GM12873 (cell line): ENCODE measurements around the gene IRS2.

ENCODE experiments used
- TF ChIP-seq, protein P1 (sequence below): IDR thresholded peaks from 2 replicates; pipeline ENCODE4 v1.5.1; 2012; ENCODE audit warnings: low read depth, mild to moderate bottlenecking, moderate library complexity, low read length, control low read depth; ENCODE audit not compliant: insufficient read depth; ENCODE audit errors: missing control alignments

Gene IRS2

DNA sequence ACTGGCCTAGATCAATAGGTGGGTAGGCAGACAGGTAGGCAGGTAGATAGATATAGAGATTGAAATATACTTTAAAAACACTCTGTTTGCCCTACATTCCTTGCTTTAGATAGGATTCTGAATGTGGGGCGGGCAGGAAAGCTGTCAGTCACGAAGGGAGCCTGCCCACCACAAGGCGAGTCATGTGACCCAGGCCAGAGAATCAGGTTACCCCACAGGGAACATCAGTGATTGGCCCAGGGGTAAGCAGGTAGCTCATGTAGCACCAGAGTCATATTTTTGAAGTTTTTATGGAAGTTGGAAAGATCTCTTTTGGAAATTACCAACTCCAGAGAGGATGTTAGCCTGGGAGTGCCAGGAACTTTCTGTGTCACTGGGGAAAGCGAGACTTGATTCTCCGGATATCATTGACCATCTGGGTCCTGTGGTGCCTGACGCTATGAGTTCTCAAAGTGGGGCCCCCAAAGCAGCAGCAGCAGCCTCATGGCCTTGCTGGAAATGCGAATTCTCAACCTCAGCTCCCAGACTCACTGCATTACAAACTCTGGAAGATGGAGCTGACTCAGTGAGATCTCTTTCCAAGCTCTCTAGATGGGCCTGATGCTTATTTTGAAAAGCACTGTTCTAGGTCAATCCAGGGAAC lies 60.3 kb downstream of the IRS2 start:
- TF ChIP-seq, protein P1, sequence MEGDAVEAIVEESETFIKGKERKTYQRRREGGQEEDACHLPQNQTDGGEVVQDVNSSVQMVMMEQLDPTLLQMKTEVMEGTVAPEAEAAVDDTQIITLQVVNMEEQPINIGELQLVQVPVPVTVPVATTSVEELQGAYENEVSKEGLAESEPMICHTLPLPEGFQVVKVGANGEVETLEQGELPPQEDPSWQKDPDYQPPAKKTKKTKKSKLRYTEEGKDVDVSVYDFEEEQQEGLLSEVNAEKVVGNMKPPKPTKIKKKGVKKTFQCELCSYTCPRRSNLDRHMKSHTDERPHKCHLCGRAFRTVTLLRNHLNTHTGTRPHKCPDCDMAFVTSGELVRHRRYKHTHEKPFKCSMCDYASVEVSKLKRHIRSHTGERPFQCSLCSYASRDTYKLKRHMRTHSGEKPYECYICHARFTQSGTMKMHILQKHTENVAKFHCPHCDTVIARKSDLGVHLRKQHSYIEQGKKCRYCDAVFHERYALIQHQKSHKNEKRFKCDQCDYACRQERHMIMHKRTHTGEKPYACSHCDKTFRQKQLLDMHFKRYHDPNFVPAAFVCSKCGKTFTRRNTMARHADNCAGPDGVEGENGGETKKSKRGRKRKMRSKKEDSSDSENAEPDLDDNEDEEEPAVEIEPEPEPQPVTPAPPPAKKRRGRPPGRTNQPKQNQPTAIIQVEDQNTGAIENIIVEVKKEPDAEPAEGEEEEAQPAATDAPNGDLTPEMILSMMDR = no peak

DNA sequence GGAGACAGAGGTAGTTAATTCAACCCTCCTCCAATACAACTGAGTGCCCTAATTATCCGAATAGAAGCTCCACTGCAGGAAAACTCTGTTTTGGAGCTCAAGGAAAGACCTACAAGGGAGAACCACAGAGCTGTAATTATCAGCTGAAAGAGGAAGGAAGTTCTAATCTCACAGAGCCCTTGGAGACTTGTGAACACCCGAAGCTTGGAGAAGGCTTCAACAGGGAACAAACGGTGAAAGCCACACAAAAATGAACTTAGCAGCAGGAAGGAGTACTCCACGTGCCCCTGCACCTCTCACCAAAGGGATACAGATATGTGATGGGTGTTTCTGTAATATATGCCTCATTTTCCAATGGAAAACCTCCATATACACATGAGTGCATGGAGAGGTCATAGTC lies 61.1 kb downstream of the IRS2 start:
- TF ChIP-seq, protein P1 = no peak

DNA sequence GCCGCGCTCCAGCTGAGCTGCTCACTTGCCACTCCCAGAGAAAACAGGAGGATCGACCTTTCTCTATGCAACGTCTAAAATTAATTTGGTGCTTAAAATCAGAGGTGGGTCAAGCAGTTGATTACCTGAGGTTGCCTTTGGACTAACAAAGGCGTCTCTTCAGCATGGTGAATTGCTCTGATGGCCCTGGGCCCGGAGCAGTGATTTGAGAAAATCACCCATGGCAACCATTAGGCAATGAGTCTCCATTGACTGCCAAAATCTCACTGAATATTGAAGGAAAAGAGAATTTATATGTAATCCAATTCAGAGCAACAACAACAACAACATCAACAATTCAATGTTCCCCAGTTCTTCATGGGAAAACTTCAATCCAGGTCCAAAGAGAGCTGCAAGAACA lies 61.8 kb downstream of the IRS2 start:
- TF ChIP-seq, protein P1 = no peak

DNA sequence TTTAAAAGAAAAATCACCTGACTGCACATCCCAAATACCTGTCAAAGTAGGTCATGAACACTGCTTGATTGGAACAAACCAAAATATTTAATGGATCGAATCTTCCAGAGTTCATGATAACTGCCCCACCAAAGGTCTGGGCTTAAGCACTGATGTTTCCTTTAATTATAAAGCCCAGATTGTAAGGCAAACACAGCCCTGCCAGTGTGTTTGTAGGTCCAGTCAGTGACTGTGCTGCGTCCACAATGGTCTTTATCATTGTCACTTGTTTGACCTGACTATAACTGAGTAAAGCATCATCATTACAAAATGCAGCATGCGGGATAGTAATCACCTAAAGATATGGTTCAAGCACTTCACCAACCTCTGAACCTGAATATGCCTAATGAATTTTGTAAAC lies 63.3 kb downstream of the IRS2 start:
- TF ChIP-seq, protein P1 = no peak

DNA sequence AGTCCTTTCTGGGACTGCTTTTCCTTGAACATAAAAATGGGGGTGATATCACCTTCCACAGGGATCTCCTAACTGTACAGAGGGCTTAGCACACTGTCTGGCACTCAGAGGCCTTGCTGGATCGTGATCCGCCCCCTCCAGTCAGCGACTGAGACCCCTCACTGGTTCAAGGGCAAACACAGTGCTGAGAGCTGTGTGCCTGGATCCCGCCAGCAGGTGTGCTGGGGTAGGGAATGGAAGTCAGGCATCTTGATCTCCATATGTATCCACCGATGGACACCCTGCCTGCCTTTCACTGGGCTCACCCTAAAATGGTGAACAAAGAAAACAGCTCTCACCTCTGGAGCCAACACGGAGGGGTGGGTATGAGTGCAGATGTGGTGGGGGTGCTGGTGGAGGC lies 64.3 kb downstream of the IRS2 start:
- TF ChIP-seq, protein P1 = no peak

DNA sequence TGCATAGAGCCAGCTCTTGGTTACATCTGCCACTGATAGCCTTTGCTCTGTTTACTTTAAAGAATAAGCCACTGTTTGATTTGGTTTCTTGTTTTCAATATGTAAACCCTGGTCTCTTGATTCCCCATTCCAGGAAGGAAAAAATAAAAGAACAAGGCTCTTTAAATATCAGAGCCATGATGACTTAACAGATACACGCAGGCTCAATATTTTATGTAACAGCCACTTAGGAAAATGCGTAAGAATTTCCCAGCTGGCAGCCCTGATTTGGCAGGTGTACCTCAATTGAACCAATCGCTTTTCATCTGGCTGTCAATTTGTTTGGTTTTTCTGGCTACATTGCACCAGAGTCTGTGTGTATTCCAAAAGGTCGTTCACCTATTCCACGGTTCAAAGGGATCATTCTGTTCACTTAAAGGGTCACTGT lies 65.6 kb downstream of the IRS2 start:
- TF ChIP-seq, protein P1 = no peak

DNA sequence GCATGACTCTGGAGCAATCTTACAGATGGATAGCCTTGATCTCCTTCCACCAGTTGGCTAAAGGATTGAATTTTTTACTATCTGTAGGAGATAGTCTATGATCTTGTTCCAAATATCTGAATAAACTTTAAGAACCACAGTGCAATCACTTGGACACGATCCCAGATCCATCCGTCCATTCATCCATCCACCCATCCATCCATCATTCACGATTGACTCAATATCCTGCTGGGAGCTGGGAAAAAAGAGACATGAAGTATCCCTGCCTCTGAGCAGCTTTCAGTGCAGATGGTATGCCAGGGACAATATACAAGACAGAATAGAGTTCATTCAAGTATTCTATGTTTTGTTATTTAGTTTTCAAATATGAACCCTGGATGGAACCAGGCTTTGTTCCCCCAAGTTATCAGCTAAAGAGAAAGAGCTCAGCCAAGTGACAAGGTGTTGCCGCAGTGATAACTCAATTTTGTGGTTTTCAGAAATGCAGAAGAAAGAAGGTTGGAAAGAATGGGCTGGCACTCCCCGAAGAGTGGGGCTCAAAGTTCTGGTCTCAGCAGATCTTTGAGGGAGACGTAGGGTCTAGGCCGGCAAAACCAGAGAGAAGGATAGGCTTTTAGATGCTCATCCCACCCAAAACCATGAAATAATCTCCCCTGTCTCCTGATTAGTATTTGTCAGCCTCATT lies 66.3 kb downstream of the IRS2 start:
- TF ChIP-seq, protein P1 = no peak
